Esophagus muscularis mucosa (tissue), 4 donors: ENCODE results near the gene BSND. TPM values are rescaled to one million over a fixed set of nuclear protein-coding genes. Genes with fewer than 3 reads are reported as not detected.

Source experiments
- DNase-seq: peaks from one replicate; pipeline ENCODE4 v3.0.0-alpha.2; 2017; ENCODE audit errors: extremely low spot score
- H3K27ac ChIP-seq, 4 donors: fragments of 200-600 bp; sonication (generic); replicated peaks in 1 of 4; 1 replicate in 3 of 4; 2 replicates in 1 of 4; pipeline ENCODE4 v1.5.1; 2016 to 2019; ENCODE audit warnings: mild to moderate bottlenecking in 1 of 4
- H3K27me3 ChIP-seq, 4 donors: fragments of 200-600 bp; sonication (generic); one replicate each; pipeline versions ENCODE4 v1.5.1 to v1.6.0; 2016 to 2019
- H3K36me3 ChIP-seq, 4 donors: fragments of 200-600 bp; sonication (generic); one replicate each; pipeline ENCODE4 v1.5.1; 2016 to 2019
- H3K4me1 ChIP-seq, 4 donors: fragments of 200-600 bp; sonication (generic); one replicate each; pipeline ENCODE4 v1.5.1; 2016 to 2019
- H3K4me3 ChIP-seq, 4 donors: fragments of 200-600 bp; sonication (generic); 1 replicate in 2 of 4; 2 replicates in 2 of 4; pipeline ENCODE4 v1.5.1; 2016 to 2019; ENCODE audit warnings: mild to moderate bottlenecking in 4 of 4, moderate library complexity in 1 of 4
- H3K9me3 ChIP-seq, 4 donors: fragments of 200-600 bp; sonication (generic); 1 replicate in 3 of 4; 2 replicates in 1 of 4; pipeline ENCODE4 v1.5.1; 2016 to 2019
- EP300 ChIP-seq: sonication (generic); formaldehyde crosslinking; IDR thresholded peaks from one replicate; pipeline ENCODE4 v1.6.1; 2017; ENCODE audit warnings: antibody characterized with exemption
- POLR2A ChIP-seq: fragments of 450-650 bp; IDR thresholded peaks from one replicate; pipeline ENCODE4 v1.6.1; 2017; ENCODE audit warnings: antibody characterized with exemption, moderate library complexity, mild to moderate bottlenecking, low read depth
- POLR2AphosphoS5 ChIP-seq, 2 donors: sonication (generic); formaldehyde crosslinking; IDR thresholded peaks; one replicate each; pipeline ENCODE4 v1.6.1; 2017; ENCODE audit warnings: antibody characterized with exemption in 2 of 2
- WGBS: methylation state at CpG from one replicate; pipeline ENCODE4 v1.1.5; 2018; 5-methylcytosine and 5-hydroxymethylcytosine counted together
- intact Hi-C: fragments of 100-400 bp; cut with DNase I; formaldehyde crosslinking; loops from one replicate; pipeline ENCODE4 v1.15.1; 2023
- total RNA-seq, 4 donors: library from RNA; depleted of rRNA; stranded (reverse); fragments of >200 nt; gene quantifications; one replicate each; pipeline versions ENCODE4 v1.1.0 to v1.2.1, GENCODE V29; 2016
- TF ChIP-seq, protein P1 (sequence below), 3 experiments: fragments of 200-600 bp in 2 of 3; fragments of 450-650 bp in 1 of 3; sonication (generic) in 2 of 3; IDR thresholded peaks; one replicate each; pipeline ENCODE4 v1.5.1; 2017 to 2019; ENCODE audit warnings: antibody characterized with exemption in 3 of 3, mild to moderate bottlenecking in 2 of 3, moderate library complexity in 1 of 3

BSND gene
- total RNA-seq, 4 donors from 2014 or later = not detected

DNA sequence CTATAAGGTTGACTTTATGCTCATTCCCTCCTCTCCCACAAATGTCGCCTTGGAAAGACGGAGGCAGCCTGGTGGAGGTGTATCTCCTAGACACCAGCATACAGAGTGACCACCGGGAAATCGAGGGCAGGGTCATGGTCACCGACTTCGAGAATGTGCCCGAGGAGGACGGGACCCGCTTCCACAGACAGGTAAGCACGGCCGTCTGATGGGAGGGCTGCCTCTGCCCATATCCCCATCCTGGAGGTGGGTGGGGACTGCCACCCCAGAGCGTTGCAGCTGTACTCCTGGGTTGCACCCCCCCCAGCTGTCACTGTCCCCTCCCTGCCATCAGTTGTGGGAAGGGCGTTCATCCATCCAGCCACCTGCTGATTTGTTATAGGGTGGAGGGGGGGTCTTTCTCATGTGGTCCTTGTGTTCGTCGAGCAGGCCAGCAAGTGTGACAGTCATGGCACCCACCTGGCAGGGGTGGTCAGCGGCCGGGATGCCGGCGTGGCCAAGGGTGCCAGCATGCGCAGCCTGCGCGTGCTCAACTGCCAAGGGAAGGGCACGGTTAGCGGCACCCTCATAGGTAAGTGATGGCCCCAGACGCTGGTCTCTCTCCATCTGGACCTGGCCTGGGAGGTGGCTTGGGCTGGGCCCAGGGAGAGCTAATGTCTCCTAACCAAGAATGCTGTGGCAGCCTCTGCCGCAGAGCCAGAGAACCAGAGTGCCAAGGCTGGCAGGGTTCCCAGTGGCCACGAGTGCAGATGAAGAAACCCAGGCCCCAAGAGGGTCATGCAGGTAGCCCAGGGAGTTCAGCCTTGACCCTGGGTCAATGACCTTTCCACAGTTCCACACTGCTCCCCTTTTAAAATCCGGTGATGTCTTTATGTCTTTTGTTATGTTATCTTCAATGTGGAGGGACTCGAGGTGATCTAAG, 53.7 kb downstream of the BSND start:
- TF ChIP-seq EP300 (no peak), POLR2A (no peak)
- TF ChIP-seq, protein P1, sequence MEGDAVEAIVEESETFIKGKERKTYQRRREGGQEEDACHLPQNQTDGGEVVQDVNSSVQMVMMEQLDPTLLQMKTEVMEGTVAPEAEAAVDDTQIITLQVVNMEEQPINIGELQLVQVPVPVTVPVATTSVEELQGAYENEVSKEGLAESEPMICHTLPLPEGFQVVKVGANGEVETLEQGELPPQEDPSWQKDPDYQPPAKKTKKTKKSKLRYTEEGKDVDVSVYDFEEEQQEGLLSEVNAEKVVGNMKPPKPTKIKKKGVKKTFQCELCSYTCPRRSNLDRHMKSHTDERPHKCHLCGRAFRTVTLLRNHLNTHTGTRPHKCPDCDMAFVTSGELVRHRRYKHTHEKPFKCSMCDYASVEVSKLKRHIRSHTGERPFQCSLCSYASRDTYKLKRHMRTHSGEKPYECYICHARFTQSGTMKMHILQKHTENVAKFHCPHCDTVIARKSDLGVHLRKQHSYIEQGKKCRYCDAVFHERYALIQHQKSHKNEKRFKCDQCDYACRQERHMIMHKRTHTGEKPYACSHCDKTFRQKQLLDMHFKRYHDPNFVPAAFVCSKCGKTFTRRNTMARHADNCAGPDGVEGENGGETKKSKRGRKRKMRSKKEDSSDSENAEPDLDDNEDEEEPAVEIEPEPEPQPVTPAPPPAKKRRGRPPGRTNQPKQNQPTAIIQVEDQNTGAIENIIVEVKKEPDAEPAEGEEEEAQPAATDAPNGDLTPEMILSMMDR (IDR thresholded peaks at IDR 0.05) = no peak
- H3K36me3 ChIP-seq = no peaks in the 10 kb centered on the region
- no peaks in the 10 kb centered on the region for H3K27me3 ChIP-seq
- no peak overlapping the region for H3K4me3 ChIP-seq
- no peak overlapping the region for H3K27ac ChIP-seq
- WGBS = 92% methylated on average over 27 of the region's 29 CpGs
- H3K4me1 ChIP-seq = peaks cover 0 to 15% (median 5%) of the 10 kb centered on the region in 4 donors
- DNase-seq = no peak
- no peaks in the 10 kb centered on the region for H3K9me3 ChIP-seq
- intact Hi-C loops = no loop called here

DNA sequence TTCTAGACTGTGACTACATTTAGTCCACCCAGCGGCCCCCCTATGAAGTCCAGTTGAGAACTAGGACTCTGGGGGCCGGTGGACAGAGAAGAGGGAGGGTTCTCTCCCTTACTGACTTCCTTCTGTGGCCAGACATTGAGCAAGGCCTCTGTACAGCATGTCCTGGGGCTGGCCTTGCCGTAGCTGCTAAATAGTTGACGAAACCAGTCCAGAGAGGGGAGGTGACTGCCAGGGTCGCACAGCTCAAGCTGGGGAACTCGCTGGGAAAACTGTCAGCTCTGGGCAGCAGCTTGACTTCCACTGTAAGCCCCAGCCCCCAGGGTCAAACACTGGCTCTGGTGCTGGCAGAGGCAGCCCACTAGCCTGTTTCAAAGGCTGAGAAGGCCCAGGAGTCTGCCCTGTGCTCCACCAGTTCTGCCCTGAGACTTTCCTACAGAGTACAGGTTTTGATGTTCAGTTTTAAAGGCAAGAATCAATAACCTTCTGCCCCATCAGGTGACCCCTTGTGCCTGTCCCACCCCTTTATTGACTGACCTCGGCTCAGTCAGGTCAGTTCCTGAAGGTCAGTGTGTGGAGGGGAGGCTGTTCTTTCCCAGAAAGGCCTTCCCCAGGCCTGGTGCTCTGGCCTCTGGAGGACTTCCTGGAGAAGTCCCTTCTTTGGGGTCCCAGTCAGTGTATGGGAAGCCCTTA, 54.7 kb downstream of the BSND start:
- intact Hi-C loops = no loop called here
- TF ChIP-seq POLR2A = no peak
- no peak for TF ChIP-seq POLR2AphosphoS5 (IDR thresholded peaks at IDR 0.05)
- TF ChIP-seq, protein P1 (IDR thresholded peaks at IDR 0.05) = no peak
- no peak for TF ChIP-seq EP300
- no peaks in the 10 kb centered on the region for H3K36me3 ChIP-seq
- H3K4me3 ChIP-seq = no peak overlapping the region
- 58% methylated on average over 3 of the region's 7 CpGs for WGBS
- H3K4me1 ChIP-seq = peaks cover 0 to 15% (median 5%) of the 10 kb centered on the region in 4 donors
- no peak overlapping the region for H3K27ac ChIP-seq
- no peaks in the 10 kb centered on the region for H3K9me3 ChIP-seq
- no peaks in the 10 kb centered on the region for H3K27me3 ChIP-seq
- no peak for DNase-seq

DNA sequence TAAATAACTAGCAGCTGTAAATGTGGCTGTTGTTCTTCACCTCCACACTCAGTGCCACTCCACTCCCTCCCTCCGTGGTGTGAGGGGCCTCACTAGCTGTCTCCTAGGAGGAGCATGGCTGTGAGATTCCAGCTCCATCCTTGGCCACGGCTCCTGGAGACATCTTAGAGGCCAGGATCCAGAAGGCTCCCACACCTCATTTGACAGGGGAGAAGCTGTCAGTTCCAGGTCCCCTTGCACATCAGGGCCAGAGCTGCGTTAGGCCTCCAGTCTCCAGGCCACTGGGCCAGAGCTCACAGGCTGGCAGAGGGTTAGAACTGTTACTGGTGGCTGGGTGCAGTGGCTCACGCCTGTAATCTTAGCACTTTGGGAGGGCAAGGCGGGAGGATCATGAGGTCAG, 55.7 kb downstream of the BSND start:
- H3K36me3 ChIP-seq = no peaks in the 10 kb centered on the region
- no peaks in the 10 kb centered on the region for H3K9me3 ChIP-seq
- H3K27me3 ChIP-seq = no peaks in the 10 kb centered on the region
- intact Hi-C loops = no loop called here
- 88% methylated on average over 5 of the region's 5 CpGs for WGBS
- TF ChIP-seq POLR2A = no peak
- TF ChIP-seq EP300 = no peak
- TF ChIP-seq POLR2AphosphoS5 (IDR thresholded peaks at IDR 0.05) = no peak
- TF ChIP-seq, protein P1 (IDR thresholded peaks at IDR 0.05) = no peak
- no peak for DNase-seq
- peaks cover 0 to 11% (median 4%) of the 10 kb centered on the region in 4 donors for H3K4me1 ChIP-seq
- H3K27ac ChIP-seq = no peak overlapping the region
- no peak overlapping the region for H3K4me3 ChIP-seq

DNA sequence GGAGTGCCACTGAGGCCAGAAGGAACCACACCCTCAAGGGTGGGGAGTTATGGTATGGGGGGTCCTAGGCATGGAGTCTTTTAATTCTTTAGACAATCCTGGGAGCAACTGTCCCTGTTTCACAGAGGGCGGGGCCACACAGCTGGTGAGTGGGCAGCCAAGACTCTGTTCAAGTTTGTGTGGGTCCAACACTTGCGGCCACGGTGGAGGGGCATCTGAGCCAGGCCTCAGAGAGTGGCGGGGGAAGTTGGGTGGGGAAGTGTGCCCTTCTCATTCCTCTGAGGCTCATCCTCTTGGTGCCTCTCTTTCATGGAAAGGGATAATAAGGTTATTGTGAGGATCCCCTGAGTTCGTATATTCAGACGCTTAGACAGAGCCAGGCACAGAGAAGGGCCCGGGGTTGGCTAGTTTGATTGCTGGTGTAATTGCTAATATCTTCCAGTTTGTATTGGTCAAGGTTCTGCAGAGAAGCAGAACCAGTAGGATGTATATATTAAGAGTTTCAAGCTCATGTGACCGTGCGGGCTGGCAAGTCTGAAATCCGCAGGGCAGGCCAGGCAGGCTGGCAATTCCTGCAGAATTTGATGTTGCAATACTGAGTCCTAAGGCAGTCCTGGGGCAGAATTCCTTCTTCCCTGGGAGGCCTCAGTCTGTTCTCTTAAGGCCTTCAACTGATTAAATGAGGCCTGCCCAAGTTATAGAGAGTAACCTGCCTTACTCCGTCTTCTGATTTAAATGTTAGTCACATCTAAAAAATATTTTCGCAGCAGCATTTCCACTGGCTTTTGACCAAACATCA, 56.5 kb downstream of the BSND start:
- intact Hi-C loops = no loop called here
- Histone ChIP-seq H3K27me3 (no peaks in the 10 kb centered on the region), H3K9me3 (no peaks in the 10 kb centered on the region), H3K27ac (no peak overlapping the region), H3K4me1 (peaks cover 0 to 2% (median 0%) of the 10 kb centered on the region in 4 donors), H3K4me3 (no peak overlapping the region), H3K36me3 (no peaks in the 10 kb centered on the region)
- DNase-seq = no peak
- WGBS = 80% methylated on average over 12 of the region's 12 CpGs
- TF ChIP-seq POLR2AphosphoS5 (IDR thresholded peaks at IDR 0.05) = no peak
- TF ChIP-seq, protein P1 (IDR thresholded peaks at IDR 0.05) = no peak
- TF ChIP-seq EP300 = no peak
- TF ChIP-seq POLR2A = no peak
